IPS DF 4.7 (cell line): ENCODE data around the gene EML5.

Source experiments
- DNase-seq: peaks from one replicate; pipeline ENCODE4 v3.0.0-alpha.2; 2013; ENCODE audit warnings: low spot score; ENCODE audit errors: extremely low read depth

The EML5 gene

DNA sequence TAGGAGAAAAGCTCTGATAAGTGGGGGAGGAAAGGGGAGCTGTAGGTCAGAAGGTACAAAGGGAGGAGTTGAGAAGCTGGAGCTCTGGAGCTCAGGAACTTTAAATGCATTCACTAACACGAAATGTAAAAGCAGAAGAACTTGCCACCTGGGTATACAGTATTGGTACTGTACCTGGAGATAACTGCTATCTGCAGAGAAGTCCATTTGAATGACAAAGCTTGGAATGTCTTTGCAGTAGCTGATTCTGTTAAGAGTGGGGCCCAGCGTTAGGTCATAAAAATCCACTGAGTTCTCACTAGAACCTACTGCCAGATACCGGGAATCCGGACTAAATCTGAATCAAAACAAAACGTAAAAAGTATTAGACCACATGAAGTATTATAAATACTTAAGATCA is 174.3 kb downstream of the EML5 start:
- peak; percentile 46 for DNase-seq

- DNase-seq: no peak
Measured at GRCh38 chr14:88617479-88617878, 175.3 kb downstream of the EML5 start.

DNA sequence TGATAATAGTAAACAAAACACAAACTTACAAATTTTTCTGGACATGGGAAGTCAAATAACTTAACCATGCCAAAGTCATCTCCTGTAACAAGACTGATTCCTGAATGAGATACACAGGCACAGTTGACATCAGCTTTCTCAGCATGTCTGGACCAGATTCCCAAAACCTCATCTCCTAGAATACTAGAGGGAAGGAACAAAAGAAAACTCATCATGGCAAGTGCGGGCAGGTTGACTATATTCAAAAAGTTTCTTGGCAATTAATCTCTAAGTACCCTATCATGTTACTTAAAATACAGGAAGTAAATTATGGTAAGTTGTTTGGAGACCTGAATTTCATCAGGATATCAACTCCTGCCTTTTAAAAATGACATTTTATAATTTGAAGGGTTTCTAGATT is 176.1 kb downstream of the EML5 start:
- DNase-seq: no peak

DNA sequence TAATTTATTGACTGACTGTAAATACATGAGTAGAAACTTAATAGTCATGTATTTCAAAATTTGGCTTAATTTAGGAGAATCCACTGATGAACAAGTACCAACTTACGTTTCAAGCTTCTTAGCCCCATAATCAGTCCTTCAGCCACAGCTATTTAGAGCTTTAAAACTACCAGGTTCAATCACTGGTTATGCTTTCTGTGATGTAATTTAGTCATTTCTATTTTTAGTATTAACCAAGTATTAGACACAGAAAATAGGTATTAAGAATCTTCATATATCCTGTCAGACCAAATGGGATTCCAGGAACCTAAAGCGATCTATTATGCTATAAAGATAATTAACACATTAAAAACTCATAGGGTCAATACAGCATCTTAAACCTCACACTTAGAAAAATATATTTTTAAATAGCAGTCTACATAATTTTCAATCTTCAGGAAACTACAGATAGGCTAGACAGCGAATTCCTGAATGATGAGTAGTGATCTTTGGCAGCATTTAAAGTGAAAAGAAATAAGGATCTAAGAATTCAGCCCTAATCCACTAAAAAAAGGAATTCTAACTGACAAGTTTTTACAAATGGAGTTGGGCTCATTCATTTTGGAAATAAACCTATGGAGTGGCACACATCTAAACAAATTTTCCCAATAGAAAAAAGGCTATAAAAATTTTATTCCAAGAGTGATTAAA is 178.4 kb downstream of the EML5 start:
- no peak for DNase-seq

GRCh38 chr14:88613552-88614010 is 179.2 kb downstream of the EML5 start:
- no peak for DNase-seq

GRCh38 chr14:88612981-88613380 is 179.8 kb downstream of the EML5 start:
- DNase-seq: no peak

DNA sequence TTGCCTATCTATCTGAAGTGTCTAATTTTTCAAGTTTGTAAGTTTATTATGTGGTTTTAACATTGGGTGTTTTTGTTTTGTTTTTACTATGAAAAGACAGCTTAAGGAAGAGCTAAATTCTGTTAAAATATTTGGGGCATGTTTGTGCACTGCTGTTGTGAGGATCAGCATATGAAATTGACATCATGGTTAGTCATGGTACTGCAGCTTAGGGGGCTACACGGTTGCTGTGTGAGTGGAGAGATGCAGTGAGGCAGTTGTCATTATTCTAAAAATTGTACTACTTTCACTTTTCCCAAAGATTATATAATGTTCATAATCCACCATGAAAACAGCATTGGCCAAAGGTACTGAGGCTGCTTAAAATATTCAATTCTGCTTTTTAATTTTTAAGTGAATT is 180.9 kb downstream of the EML5 start:
- no peak for DNase-seq

- no peak for DNase-seq
Measured at GRCh38 chr14:88607829-88608228, 184.9 kb downstream of the EML5 start.

GRCh38 chr14:88605594-88605993 is 187.2 kb downstream of the EML5 start:
- DNase-seq: no peak

GRCh38 chr14:88604212-88604611 is 188.5 kb downstream of the EML5 start:
- no peak for DNase-seq

GRCh38 chr14:88599761-88600439 is 192.9 kb downstream of the EML5 start:
- no peak for DNase-seq

DNA sequence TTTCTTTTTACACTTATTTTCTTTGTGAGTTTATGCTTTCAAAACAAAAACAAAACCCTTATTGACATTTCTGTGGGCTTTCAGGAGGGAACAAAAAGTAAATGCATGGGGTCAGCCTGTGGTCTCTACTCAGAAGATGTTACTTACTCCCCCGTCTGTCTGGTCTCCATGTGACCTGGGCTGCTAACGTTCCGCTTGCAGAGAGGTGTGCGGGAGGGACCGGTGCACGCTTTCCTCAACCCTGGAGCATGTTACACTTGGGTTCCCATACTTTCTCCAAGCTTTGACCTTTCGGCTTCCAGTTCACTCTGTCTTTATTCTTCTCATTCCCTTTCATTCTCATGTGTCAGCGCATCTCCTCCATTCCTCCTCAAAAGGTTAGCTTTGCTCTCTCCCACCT is 193.4 kb downstream of the EML5 start:
- DNase-seq: no peak

GRCh38 chr14:88598097-88598675 is 194.6 kb downstream of the EML5 start:
- no peak for DNase-seq

DNA sequence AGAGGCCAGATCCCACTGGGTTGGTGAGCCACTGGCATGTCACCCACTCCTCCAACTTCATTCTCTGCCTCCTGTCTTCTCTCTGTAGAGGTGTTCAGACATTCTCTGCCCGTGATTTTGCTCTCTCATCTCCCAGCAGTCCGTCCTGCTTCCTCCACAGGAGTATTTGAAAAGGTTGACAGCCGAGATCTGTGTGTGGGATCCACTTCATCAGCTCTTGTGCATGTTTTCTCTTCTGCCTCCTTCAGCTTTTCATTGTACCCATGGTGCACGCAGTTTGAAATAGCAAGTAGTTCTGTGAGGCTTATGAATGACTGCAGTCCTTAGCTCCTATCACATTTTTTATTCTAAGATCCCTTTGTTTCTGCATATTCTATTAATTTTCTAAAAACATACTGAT is 195.2 kb downstream of the EML5 start:
- no peak for DNase-seq

DNA sequence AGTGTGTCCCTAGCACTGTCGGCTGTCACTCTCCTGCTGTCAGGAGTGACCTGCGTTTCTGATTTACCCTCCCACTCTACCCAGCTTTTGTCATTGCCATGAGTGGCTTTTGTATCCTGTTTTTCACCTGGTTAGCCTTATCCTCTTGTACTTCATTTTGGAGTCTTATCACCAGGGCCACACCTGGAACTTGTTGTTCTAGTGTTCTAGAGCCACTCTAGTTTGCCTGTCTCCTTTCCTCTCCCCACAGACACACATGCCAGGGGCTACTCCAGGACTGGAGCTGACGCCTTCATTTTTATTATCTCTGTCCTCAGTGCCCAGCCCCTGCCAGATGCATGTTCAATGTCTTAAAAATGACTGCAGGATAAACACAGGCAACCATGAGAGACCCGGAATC is 195.7 kb downstream of the EML5 start:
- DNase-seq: no peak

GRCh38 chr14:88592031-88592430 is 200.7 kb downstream of the EML5 start:
- DNase-seq: no peak

DNA sequence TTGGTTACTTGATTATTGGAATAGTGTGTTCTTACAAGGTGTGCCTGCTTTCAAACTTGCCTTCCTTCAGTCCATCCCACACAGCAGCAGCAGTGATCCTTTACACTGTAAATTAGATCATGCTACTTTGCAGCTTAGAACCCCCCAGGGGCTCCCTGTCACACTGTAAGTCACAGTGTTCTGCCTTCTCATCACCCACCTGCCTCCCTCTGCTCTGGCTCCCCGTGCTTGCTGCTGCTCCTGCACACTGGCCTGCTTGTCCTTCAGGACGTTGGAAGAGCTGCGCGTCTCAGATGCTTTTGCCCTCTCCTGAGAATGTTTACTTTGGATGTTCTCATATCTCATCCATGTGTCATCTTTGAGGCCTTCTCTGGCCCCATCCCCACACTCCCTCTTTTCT is 202.6 kb downstream of the EML5 start:
- no peak for DNase-seq

DNA sequence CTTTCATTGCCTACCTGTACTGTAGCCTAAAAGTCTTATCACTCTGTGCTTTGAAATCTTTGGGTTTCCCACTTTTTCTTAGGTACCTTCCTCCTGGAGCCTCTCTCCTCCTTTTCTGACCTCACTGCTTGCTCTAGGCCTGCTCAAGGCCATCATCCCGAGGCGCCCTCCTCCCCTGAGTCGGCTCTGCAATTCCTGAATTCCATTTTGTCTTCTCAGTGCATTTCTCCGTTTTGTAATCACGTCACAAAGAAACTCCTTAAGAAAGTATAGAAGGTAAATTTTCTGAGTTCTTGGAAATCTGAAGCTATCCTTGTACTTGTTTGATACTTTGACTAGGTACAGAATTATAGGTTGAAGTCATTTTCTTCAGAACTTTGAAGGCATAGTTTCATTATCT is 204.7 kb downstream of the EML5 start:
- no peak for DNase-seq

DNA sequence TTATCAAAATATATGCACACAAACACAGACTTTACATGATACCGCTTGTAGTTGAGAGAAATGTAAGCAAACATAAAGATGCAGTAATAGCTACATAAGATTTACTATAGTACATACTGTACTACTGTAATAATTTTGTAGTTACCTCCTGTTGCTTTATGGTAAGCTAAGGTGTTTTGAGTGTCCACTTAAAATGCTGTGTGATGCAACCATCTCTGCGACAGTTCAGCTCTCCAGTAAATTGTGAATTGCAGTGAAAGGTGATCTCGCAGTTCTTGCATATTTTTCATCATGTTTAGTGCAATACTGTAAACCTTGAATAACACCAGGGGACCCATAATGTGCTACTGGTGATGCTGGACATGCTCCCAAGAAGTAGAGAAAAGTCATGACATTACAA is 208.3 kb downstream of the EML5 start:
- DNase-seq: no peak

GRCh38 chr14:88576222-88576621 is 216.5 kb downstream of the EML5 start:
- DNase-seq: no peak

GRCh38 chr14:88572117-88572516 is 220.6 kb downstream of the EML5 start:
- DNase-seq: no peak

DNA sequence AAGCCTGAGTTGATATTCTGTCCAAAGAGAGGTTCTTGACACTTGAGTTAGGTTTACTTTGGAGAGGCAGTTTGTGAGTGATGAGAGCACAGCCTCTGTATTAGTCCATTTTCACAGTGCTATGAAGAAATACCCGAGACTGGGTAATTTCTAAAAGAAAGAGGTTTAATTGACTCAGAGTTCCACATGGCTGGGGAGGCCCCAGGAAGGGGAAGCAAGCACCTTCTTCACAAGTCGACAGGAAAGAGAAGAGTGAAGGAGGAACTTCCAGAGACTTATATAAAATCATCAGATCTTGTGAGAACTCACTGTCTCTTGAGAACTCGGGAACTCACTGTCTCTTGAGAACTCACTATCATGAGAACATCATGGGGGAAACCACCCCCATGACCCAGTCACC is 224.6 kb downstream of the EML5 start:
- no peak for DNase-seq

DNA sequence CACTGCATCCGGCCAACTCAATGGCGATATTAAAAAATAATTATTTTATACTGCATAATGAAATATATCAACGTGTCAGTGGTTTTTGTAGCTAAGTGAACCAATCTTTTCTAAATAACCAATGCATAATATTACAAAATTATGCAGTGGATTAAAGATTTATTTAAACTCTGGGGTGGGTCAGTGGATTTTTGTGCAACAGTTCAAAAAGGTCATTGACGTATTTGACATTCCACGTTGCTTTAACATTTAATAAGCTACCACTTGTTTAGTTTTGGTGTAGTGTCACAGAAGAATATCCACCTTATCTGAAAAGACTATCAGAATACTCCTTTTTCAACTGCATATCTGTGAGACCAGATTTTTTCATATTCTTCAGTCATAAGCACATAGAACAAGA is 227.3 kb downstream of the EML5 start:
- no peak for DNase-seq
